IMR-90 (cell line): ENCODE results near the gene GPC6. TPM values are rescaled to one million over a fixed set of nuclear protein-coding genes. Genes with fewer than 3 reads are reported as not detected.

Source experiments
- ATAC-seq: fragments of 200-7000 bp; cut with Tn5 transposase; 2 replicates; pipeline ENCODE4 v1.9.1; 2020; ENCODE audit warnings: low read depth, mild to moderate bottlenecking, moderate library complexity
- BruUV-seq: library from RNA; stranded (reverse); fragments of 400-500 nt; replicated peaks from 2 replicates; lab custom pipeline; 2021; lab: Mats Ljungman, UMichigan
- CTCF ChIA-PET: fragments of 300-600 bp; formaldehyde crosslinking; extraction: SDS; loops from one replicate; lab custom pipeline; 2021; ENCODE audit warnings: antibody characterized with exemption; lab: Yijun Ruan, JAX
- POLR2A ChIA-PET: fragments of 300-600 bp; sonication (Branson Sonifier 250); formaldehyde crosslinking; loops from one replicate; lab custom pipeline; 2022; ENCODE audit warnings: antibody characterized with exemption; ENCODE audit not compliant: unreplicated experiment; lab: Charles Lee
- DNase-seq: peaks from one replicate; pipeline ENCODE4 v3.0.0; 2013
- H2AFZ ChIP-seq: replicated peaks from 2 replicates; pipeline ENCODE3; 2013; ENCODE audit warnings: low read length, mild to moderate bottlenecking; ENCODE audit not compliant: poor library complexity
- H2AK5ac ChIP-seq: 2 replicates; pipeline ENCODE4 v1.6.1; 2013; ENCODE audit warnings: low read depth, low read length, inconsistent platforms
- H2AK9ac ChIP-seq: replicated peaks from 2 replicates; pipeline ENCODE3; 2013; ENCODE audit warnings: mild to moderate bottlenecking, low read depth, low read length, moderate library complexity; ENCODE audit not compliant: poor library complexity
- H2BK120ac ChIP-seq: 2 replicates; pipeline ENCODE4 v1.6.1; 2013; ENCODE audit warnings: low read depth, low read length, inconsistent platforms
- H2BK15ac ChIP-seq: 3 replicates; pipeline ENCODE4 v1.6.1; 2013; ENCODE audit warnings: low read depth, low read length, inconsistent platforms
- H2BK20ac ChIP-seq: 2 replicates; pipeline ENCODE4 v1.6.1; 2013; ENCODE audit warnings: low read depth, mild to moderate bottlenecking, inconsistent platforms, low read length, moderate library complexity
- H2BK5ac ChIP-seq: 2 replicates; pipeline ENCODE4 v1.6.1; 2013; ENCODE audit warnings: mild to moderate bottlenecking, low read depth, low read length, inconsistent platforms; ENCODE audit not compliant: poor library complexity, severe bottlenecking
- H3K14ac ChIP-seq: replicated peaks from 2 replicates; pipeline ENCODE4 v1.6.1; 2013; ENCODE audit warnings: low read depth, low read length, inconsistent platforms
- H3K18ac ChIP-seq: 2 replicates; pipeline ENCODE4 v1.6.1; 2013; ENCODE audit warnings: low read depth, low read length, control low read depth
- H3K23ac ChIP-seq: 2 replicates; pipeline ENCODE4 v1.6.1; 2013; ENCODE audit warnings: low read depth, low read length, inconsistent platforms
- H3K27ac ChIP-seq: 2 replicates; pipeline ENCODE4 v1.5.1; 2013; ENCODE audit warnings: mild to moderate bottlenecking, control low read depth, low read length; ENCODE audit not compliant: insufficient read depth
- H3K27me3 ChIP-seq: 2 replicates; pipeline ENCODE4 v1.6.1; 2013; ENCODE audit warnings: low read length; ENCODE audit not compliant: control insufficient read depth, insufficient read depth
- H3K36me3 ChIP-seq: 2 replicates; pipeline ENCODE4 v1.6.1; 2013; ENCODE audit warnings: low read length, mixed read lengths; ENCODE audit not compliant: control insufficient read depth, insufficient read depth
- H3K4ac ChIP-seq: 2 replicates; pipeline ENCODE4 v1.6.1; 2013; ENCODE audit warnings: low read depth, low read length, inconsistent platforms
- H3K4me1 ChIP-seq: 2 replicates; pipeline ENCODE4 v1.6.1; 2013; ENCODE audit warnings: low read length, mixed read lengths; ENCODE audit not compliant: control insufficient read depth, insufficient read depth
- H3K4me2 ChIP-seq: 2 replicates; pipeline ENCODE4 v1.6.1; 2013; ENCODE audit warnings: low read depth, mild to moderate bottlenecking, control low read depth, low read length, moderate library complexity
- H3K4me3 ChIP-seq: 2 replicates; pipeline ENCODE4 v1.5.1; 2013; ENCODE audit warnings: low read depth, mild to moderate bottlenecking, control low read depth, low read length, moderate library complexity; ENCODE audit not compliant: insufficient read depth
- H3K56ac ChIP-seq: 2 replicates; pipeline ENCODE4 v1.6.1; 2013; ENCODE audit warnings: low read length, inconsistent platforms; ENCODE audit not compliant: insufficient read depth; ENCODE audit errors: extremely low read depth
- H3K79me1 ChIP-seq, 2 experiments: 2 replicates each; pipeline ENCODE4 v1.6.1; 2013; ENCODE audit warnings: low read length in 2 of 2, inconsistent platforms in 1 of 2, low read depth in 1 of 2
- H3K9ac ChIP-seq: 2 replicates; pipeline ENCODE4 v1.6.1; 2013; ENCODE audit warnings: low read depth, low read length, control low read depth
- H3K9me1 ChIP-seq: 2 replicates; pipeline ENCODE4 v1.6.1; 2013; ENCODE audit warnings: low read length, inconsistent platforms; ENCODE audit not compliant: insufficient read depth
- H3K9me3 ChIP-seq: 2 replicates; pipeline ENCODE4 v1.6.1; 2013; ENCODE audit warnings: low read length; ENCODE audit not compliant: control insufficient read depth, insufficient read depth
- H4K20me1 ChIP-seq: 2 replicates; pipeline ENCODE4 v1.6.1; 2013; ENCODE audit warnings: low read length, inconsistent platforms; ENCODE audit not compliant: insufficient read depth
- H4K5ac ChIP-seq: 2 replicates; pipeline ENCODE4 v1.6.1; 2013; ENCODE audit warnings: mild to moderate bottlenecking, low read depth, low read length, control low read depth
- H4K8ac ChIP-seq, 2 experiments: 2 replicates each; pipeline ENCODE4 v1.6.1; 2013; ENCODE audit warnings: low read depth in 2 of 2, low read length in 2 of 2, control low read depth in 1 of 2, inconsistent platforms in 1 of 2
- H4K91ac ChIP-seq: 2 replicates; pipeline ENCODE4 v1.6.1; 2013; ENCODE audit warnings: low read depth, low read length, inconsistent platforms; ENCODE audit not compliant: insufficient read depth
- BHLHE40 ChIP-seq: fragments of 150-350 bp; IDR thresholded peaks from 2 replicates; pipeline ENCODE4 v1.6.1; 2016; ENCODE audit warnings: mild to moderate bottlenecking, low read depth, low read length
- CEBPB ChIP-seq: IDR thresholded peaks from 2 replicates; pipeline ENCODE4 v1.6.1; 2012; ENCODE audit warnings: low read depth, low read length, improper control_type of control experiment
- CHD1 ChIP-seq: IDR thresholded peaks from 2 replicates; pipeline ENCODE4 v1.6.1; 2012; ENCODE audit warnings: low read depth, low read length, improper control_type of control experiment
- FOS ChIP-seq: fragments of 150-350 bp; IDR thresholded peaks from 2 replicates; pipeline ENCODE4 v1.6.1; 2016; ENCODE audit warnings: low read depth, low read length
- MAFK ChIP-seq: IDR thresholded peaks from 2 replicates; pipeline ENCODE4 v1.6.1; 2012; ENCODE audit warnings: low read depth, low read length, improper control_type of control experiment
- MAZ ChIP-seq: IDR thresholded peaks from 2 replicates; pipeline ENCODE4 v1.6.1; 2012; ENCODE audit warnings: low read depth, mild to moderate bottlenecking, low read length, improper control_type of control experiment, moderate library complexity, borderline replicate concordance
- MXI1 ChIP-seq: IDR thresholded peaks from 2 replicates; pipeline ENCODE4 v1.6.1; 2012; ENCODE audit warnings: low read depth, mild to moderate bottlenecking, low read length, moderate library complexity, borderline replicate concordance
- NFE2L2 ChIP-seq: fragments of 150-350 bp; IDR thresholded peaks from 2 replicates; pipeline ENCODE4 v1.6.1; 2016; ENCODE audit warnings: low read depth, mild to moderate bottlenecking, low read length
- POLR2A ChIP-seq: IDR thresholded peaks from 2 replicates; pipeline ENCODE4 v1.6.1; 2012; ENCODE audit warnings: mild to moderate bottlenecking, low read depth, low read length
- RAD21 ChIP-seq: IDR thresholded peaks from 2 replicates; pipeline ENCODE4 v1.6.1; 2012; ENCODE audit warnings: low read length, improper control_type of control experiment
- RCOR1 ChIP-seq: IDR thresholded peaks from 2 replicates; pipeline ENCODE4 v1.6.1; 2012; ENCODE audit warnings: mild to moderate bottlenecking, low read length, improper control_type of control experiment; ENCODE audit not compliant: insufficient replicate concordance
- RFX5 ChIP-seq: IDR thresholded peaks from 2 replicates; pipeline ENCODE4 v1.8.0; 2012; ENCODE audit warnings: low read depth, mild to moderate bottlenecking, low read length, moderate library complexity
- SMC3 ChIP-seq: fragments of 150-350 bp; IDR thresholded peaks from 2 replicates; pipeline ENCODE4 v1.6.1; 2016; ENCODE audit warnings: low read depth, mild to moderate bottlenecking, antibody characterized with exemption, low read length, moderate library complexity
- WGBS, 2 experiments: methylation state at CpG; one replicate each; pipeline versions ENCODE4 v1.1.5 to v1.1.7; 2013; ENCODE audit warnings: missing lambda C conversion rate in 2 of 2; ENCODE audit not compliant: insufficient read length in 1 of 2; ENCODE audit errors: extremely low coverage in 2 of 2; 5-methylcytosine and 5-hydroxymethylcytosine counted together
- dilution Hi-C: fragments of 300-500 bp; cut with HindIII; formaldehyde crosslinking; loops from one replicate; pipeline ENCODE4 v1.14.3; 2018; ENCODE audit warnings: low sequenced_read_pairs; ENCODE audit not compliant: unreplicated experiment
- in situ Hi-C: fragments of 300-500 bp; cut with MboI; formaldehyde crosslinking; loops from 3 replicates; pipeline ENCODE4 v1.14.3; 2019; ENCODE audit warnings: low sequenced_read_pairs, inconsistent platforms, mixed read lengths
- intact Hi-C: fragments of 100-400 bp; cut with micrococcal nuclease; formaldehyde crosslinking; loops from 2 replicates; pipeline ENCODE4 v1.10.0; 2022
- polyA plus RNA-seq, 3 experiments: library from polyadenylated mRNA; depleted of rRNA; stranded (reverse); fragments of >200 nt; gene quantifications; 2 replicates each; pipeline ENCODE4 v1.2.3, GENCODE V29; 2012; ENCODE audit warnings: low replicate concordance in 1 of 3
- total RNA-seq: library from RNA; depleted of rRNA; stranded (reverse); fragments of >200 nt; gene quantifications from 2 replicates; pipeline ENCODE4 v1.2.3, GENCODE V29; 2012
- TF ChIP-seq, protein P1 (sequence below): fragments of 150-350 bp; IDR thresholded peaks from 2 replicates; pipeline ENCODE4 v1.6.1; 2017; ENCODE audit warnings: mild to moderate bottlenecking, antibody characterized with exemption, low read length, low read depth
- TF ChIP-seq, protein P2 (sequence below): fragments of 150-350 bp; IDR thresholded peaks from 2 replicates; pipeline ENCODE4 v1.6.1; 2016; ENCODE audit warnings: low read depth, mild to moderate bottlenecking, low read length, moderate library complexity, borderline replicate concordance
- TF ChIP-seq, protein P3 (sequence below): conservative IDR thresholded peaks from 2 replicates; pipeline ENCODE4 v1.5.1; 2012; ENCODE audit warnings: mild to moderate bottlenecking, low read depth, low read length, improper control_type of control experiment

Gene GPC6
- total and polyA plus RNA-seq, 2 of the 4 experiments (the other 2 are of a cell fraction) = 14.9 to 39.4 TPM

DNA sequence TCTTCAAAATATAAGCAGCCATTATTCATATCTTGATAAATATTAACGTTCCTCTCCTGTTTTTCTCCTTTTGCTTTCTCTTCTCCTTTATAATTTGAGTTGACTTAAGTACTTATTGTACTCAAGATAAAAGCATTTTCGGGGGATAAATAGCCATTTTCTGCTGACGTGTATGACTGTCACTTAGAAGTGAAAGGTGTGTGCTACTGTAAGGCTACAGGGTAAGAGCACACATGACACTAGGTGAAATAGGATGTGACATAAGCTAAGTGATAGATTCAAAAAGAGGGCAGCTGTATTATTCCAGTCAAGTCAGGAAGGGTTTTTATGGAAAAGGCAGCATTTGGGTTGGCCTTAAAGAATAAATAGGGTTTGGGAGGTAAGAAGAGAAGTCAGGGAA, 128.5 kb downstream of the GPC6 start:
- no peaks in the 10 kb centered on the region for H3K4me1 ChIP-seq
- no peaks in the 10 kb centered on the region for H3K9me3 ChIP-seq
- no peak overlapping the region for H3K14ac ChIP-seq
- no peak overlapping the region for H2AK5ac ChIP-seq
- no peak overlapping the region for H3K23ac ChIP-seq
- no peak overlapping the region for H4K91ac ChIP-seq
- no peak overlapping the region for H4K8ac ChIP-seq
- no peak overlapping the region for H2AFZ ChIP-seq
- H4K5ac ChIP-seq = no peak overlapping the region
- in situ Hi-C loops = no loop called here
- no peak overlapping the region for H3K4ac ChIP-seq
- H2BK120ac ChIP-seq = no peak overlapping the region
- dilution Hi-C loops = no loop called here
- H3K79me1 ChIP-seq = no peaks in the 10 kb centered on the region; a peak in 1 of 4 replicates
- no peak overlapping the region for H3K9ac ChIP-seq
- intact Hi-C loops = no loop called here
- no peak overlapping the region for H3K56ac ChIP-seq
- CTCF ChIA-PET = interaction anchor here (0.6 kb wide), 1 partner anchor 84 kb away, joined by 3 read pairs; no protein-coding TSS in a partner anchor
- no peak overlapping the region for H2BK5ac ChIP-seq
- BruUV-seq = no TSS peak
- ATAC-seq = no peak
- no peaks in the 10 kb centered on the region for H3K36me3 ChIP-seq
- H3K27ac ChIP-seq = no peak overlapping the region
- H4K20me1 ChIP-seq = no peaks in the 10 kb centered on the region
- WGBS, 2 experiments = no CpG with 5 or more reads among the region's 3 CpGs
- DNase-seq = no peak
- no peak overlapping the region for H3K4me3 ChIP-seq
- H2BK15ac ChIP-seq = no peak overlapping the region
- POLR2A ChIA-PET = no interaction called here
- no peaks in the 10 kb centered on the region for H3K27me3 ChIP-seq
- H3K18ac ChIP-seq = no peak overlapping the region
- TF ChIP-seq, protein P1, sequence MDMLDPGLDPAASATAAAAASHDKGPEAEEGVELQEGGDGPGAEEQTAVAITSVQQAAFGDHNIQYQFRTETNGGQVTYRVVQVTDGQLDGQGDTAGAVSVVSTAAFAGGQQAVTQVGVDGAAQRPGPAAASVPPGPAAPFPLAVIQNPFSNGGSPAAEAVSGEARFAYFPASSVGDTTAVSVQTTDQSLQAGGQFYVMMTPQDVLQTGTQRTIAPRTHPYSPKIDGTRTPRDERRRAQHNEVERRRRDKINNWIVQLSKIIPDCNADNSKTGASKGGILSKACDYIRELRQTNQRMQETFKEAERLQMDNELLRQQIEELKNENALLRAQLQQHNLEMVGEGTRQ = no peak
- no peak for TF ChIP-seq CHD1
- TF ChIP-seq POLR2A = no peak
- no peak for TF ChIP-seq RCOR1
- TF ChIP-seq RFX5 = no peak
- no peak for TF ChIP-seq SMC3
- TF ChIP-seq BHLHE40 = no peak
- TF ChIP-seq NFE2L2 = no peak
- TF ChIP-seq, protein P2, sequence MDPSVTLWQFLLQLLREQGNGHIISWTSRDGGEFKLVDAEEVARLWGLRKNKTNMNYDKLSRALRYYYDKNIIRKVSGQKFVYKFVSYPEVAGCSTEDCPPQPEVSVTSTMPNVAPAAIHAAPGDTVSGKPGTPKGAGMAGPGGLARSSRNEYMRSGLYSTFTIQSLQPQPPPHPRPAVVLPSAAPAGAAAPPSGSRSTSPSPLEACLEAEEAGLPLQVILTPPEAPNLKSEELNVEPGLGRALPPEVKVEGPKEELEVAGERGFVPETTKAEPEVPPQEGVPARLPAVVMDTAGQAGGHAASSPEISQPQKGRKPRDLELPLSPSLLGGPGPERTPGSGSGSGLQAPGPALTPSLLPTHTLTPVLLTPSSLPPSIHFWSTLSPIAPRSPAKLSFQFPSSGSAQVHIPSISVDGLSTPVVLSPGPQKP = no peak
- TF ChIP-seq MAFK = no peak
- no peak for TF ChIP-seq RAD21
- TF ChIP-seq, protein P3, sequence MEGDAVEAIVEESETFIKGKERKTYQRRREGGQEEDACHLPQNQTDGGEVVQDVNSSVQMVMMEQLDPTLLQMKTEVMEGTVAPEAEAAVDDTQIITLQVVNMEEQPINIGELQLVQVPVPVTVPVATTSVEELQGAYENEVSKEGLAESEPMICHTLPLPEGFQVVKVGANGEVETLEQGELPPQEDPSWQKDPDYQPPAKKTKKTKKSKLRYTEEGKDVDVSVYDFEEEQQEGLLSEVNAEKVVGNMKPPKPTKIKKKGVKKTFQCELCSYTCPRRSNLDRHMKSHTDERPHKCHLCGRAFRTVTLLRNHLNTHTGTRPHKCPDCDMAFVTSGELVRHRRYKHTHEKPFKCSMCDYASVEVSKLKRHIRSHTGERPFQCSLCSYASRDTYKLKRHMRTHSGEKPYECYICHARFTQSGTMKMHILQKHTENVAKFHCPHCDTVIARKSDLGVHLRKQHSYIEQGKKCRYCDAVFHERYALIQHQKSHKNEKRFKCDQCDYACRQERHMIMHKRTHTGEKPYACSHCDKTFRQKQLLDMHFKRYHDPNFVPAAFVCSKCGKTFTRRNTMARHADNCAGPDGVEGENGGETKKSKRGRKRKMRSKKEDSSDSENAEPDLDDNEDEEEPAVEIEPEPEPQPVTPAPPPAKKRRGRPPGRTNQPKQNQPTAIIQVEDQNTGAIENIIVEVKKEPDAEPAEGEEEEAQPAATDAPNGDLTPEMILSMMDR = no peak
- no peak for TF ChIP-seq FOS
- TF ChIP-seq MAZ = no peak
- no peak for TF ChIP-seq CEBPB
- no peak for TF ChIP-seq MXI1
- H3K9me1 ChIP-seq = no peaks in the 10 kb centered on the region; the same call in 1 of the 2 replicates
- no peak overlapping the region for H2AK9ac ChIP-seq
- H2BK20ac ChIP-seq = no peak overlapping the region
- H3K4me2 ChIP-seq = no peak overlapping the region
